Liver (tissue), 3 donors: ENCODE data around the gene PRDM2.

Source experiments
- ATF3 ChIP-seq: IDR thresholded peaks from 2 replicates; pipeline ENCODE4 v1.6.1; 2016; ENCODE audit warnings: antibody characterized with exemption
- EGR1 ChIP-seq, 2 donors: IDR thresholded peaks; 2 replicates each; pipeline ENCODE4 v1.6.1; 2016 to 2018; ENCODE audit warnings: antibody characterized with exemption in 2 of 2, low read depth in 2 of 2
- FOXA1 ChIP-seq: IDR thresholded peaks from 2 replicates; pipeline ENCODE4 v1.6.1; 2016; ENCODE audit warnings: antibody characterized with exemption
- JUND ChIP-seq, 2 donors: IDR thresholded peaks; 2 replicates each; pipeline ENCODE4 v1.6.1; 2016; ENCODE audit warnings: antibody characterized with exemption in 2 of 2
- RAD21 ChIP-seq, 2 donors: IDR thresholded peaks; 2 replicates each; pipeline ENCODE4 v1.6.1; 2016; ENCODE audit warnings: antibody characterized with exemption in 2 of 2, mild to moderate bottlenecking in 2 of 2
- SP1 ChIP-seq: IDR thresholded peaks from 2 replicates; pipeline ENCODE4 v1.6.1; 2018; ENCODE audit warnings: antibody characterized with exemption, mild to moderate bottlenecking
- TF ChIP-seq, protein P1 (sequence below): fragments of 150-350 bp; IDR thresholded peaks from 2 replicates; pipeline ENCODE4 v1.5.1; 2017; ENCODE audit warnings: improper control_type of control experiment, low read depth, low read length; ENCODE audit not compliant: missing input control
- donor health status: healthy.
- donor health status: healthy.

DNA sequence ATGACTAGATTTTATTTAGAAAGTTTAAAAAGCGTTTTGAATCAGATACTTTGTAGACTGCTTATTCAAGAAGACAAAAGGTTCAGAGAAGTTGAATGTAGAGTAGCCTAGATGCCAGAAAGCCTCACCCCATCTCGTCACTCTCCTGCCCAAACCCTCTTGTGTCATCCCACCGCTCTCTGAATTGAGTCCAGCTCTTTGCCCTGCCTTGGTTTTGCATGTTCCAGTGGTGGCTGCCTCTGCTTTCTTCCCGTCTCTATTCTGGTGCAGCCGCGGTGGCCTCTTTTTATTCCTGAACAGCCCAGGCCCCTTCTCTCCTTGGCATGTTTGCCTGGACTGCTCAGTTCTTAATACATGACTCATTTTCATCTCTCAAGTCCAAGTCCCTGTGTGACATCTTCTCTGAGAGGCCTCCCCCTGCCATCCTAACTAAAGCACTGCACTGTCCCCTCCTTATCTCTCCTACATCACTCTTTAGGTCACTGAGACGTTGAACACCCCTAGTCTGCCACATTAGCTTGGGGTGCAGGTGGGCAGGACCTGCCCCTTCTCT, 22.9 kb downstream of the PRDM2 start:
- TF ChIP-seq SP1 (no peak), ATF3 (no peak), EGR1 (IDR thresholded peaks at IDR 0.05; ENCODE audit: low read depth in 2 of 2) (no peak), FOXA1 (no peak), JUND (IDR thresholded peaks at IDR 0.05) (no peak), RAD21 (IDR thresholded peaks at IDR 0.05) (no peak)
- TF ChIP-seq, protein P1, sequence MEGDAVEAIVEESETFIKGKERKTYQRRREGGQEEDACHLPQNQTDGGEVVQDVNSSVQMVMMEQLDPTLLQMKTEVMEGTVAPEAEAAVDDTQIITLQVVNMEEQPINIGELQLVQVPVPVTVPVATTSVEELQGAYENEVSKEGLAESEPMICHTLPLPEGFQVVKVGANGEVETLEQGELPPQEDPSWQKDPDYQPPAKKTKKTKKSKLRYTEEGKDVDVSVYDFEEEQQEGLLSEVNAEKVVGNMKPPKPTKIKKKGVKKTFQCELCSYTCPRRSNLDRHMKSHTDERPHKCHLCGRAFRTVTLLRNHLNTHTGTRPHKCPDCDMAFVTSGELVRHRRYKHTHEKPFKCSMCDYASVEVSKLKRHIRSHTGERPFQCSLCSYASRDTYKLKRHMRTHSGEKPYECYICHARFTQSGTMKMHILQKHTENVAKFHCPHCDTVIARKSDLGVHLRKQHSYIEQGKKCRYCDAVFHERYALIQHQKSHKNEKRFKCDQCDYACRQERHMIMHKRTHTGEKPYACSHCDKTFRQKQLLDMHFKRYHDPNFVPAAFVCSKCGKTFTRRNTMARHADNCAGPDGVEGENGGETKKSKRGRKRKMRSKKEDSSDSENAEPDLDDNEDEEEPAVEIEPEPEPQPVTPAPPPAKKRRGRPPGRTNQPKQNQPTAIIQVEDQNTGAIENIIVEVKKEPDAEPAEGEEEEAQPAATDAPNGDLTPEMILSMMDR: no peak
